HG03097 (cell line): ENCODE results near the gene OR6K2.

Experiments
- ATAC-seq: cut with Tn5 transposase; IDR thresholded peaks from one replicate; pipeline ENCODE4 v1.9.1; 2021; ENCODE audit not compliant: unreplicated experiment, low FRiP score

The OR6K2 gene

DNA sequence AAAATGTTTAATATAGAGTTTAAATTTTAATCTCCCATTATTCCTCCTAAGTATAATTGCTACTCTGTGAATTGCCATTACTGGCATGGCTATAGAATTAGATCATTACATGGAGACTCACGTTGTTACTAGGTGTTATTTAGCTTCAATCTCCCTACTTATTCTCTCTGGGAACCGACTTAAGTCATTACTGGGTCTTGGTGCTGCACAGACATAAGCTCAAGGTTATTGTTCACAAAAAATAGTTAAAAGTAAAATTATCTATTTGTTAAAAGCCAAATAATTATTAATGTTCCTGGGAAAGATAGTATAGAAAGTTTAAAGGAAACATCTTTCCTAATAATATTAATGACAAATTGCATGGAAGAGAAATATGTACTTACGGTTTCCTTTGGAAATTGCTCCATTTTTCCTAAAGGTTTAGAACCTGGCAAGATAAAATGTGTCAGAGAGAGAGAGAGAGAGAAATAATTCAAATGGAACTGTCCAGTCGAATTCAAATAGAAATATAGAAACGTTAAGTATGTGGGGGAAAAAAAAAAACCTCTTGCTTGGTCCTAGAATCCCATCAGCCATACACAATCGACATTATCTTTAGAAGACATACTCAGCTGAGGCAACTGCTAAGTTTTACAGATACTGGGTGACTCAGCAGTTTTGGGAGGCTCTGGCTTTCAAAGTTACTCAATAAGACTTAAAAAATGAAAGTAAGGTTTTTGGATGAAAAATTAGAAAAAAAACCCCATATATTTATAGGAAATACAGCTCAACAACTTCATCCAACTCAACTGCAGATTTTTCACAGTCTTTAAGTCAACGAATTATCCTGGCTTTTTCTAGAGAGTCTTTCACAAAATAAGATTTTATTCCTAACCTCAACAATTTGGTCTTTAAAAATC, 14.1 kb downstream of the OR6K2 start, which contains the start of gene SPTA1:
Gene SPTA1, minus strand, starts transcription at position 605 of the 899 bp plus-strand sequence. Its CDS starts 198 bp downstream, at position 407.
- ATAC-seq, result no peak

DNA sequence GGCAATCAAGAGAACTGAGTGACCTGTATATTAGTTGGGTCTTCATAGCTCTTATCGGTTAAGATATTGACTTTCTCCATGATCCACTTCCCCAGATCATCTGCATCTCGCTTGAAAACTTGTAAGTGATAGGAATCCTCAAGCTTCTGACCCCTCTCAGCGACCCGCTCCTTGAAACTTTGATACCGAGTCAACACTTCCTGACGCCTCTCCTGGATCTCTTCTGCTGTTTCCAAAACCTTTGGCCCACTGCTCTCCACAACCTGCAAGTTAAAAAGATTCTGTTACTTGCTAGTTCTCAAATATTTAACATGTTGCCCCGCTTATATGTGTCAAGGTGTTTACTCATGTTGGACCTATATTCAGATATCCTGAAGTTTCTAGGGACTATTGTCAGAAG, 15.4 kb downstream of the OR6K2 start:
- ATAC-seq, result no peak

DNA sequence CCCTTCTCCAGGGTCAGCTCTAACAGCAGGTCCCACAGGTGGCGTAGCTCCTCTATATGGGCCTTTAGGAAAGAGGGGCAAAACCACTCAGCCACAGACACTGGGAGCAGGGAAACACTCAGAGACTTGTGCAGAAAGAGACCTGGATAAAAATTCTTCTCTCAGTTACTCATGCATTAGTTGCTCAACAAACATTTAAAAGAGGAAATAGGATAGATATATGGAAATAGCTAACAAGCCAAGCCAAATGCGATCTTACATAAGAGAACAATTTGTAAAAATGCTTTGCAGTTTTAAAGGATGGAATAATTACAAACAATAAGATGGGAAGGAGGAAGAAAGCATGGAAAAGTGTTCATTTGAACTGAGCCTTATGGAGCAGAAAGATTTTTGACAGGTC, 18.8 kb downstream of the OR6K2 start:
- ATAC-seq, result no peak

DNA sequence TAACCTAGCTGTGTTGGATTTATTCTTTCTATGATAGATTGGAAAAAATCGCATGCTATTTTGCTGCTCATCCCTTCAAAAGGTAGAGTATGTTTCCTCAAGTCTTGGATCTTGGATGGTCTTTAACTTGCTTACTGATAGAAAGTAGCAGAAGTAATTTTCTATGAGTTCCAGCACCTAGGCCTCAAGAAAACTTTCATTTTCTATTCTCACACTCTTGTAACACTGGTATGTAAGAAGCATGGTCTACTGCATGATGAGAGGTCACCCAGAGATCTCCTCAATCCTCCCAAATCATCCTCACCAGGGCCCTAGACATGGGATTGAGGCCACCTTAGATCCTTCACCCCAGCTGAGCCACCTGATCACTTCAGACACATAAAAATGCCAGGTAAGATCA, 21.2 kb downstream of the OR6K2 start:
- ATAC-seq, result no peak

DNA sequence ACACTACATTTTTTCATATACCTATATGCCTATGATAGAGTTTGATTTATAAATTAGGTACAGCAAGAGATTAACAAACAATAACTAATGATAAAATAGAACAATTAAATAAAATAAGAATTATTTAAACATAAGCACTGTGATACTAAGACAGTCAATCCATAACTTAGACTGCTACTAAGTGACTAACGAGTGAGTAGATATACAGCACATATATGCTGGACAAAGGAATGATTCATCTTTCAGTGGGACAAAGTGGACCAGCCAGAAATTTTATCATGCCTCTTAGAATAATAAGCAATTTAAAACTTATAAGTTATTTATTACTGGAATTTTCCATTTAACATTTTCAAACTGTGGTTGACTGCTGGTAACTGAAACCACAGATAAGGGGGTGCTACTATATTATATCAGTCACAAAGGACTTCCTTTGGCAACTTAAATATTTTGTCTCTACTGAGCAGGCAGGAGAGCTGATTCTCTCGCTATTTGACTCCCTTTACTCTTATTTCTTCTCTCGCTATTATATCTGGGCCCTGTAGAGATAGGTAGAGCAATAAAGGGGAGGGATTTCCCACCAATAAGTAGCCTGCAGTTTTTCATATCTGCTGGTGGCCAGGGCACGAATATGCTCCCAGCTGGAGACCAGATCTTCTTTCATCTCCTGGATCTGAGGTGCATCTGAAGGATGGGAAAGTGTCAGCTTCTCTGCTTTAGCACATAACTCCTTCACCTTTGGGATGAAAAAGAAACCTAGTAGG, 24.7 kb downstream of the OR6K2 start:
- ATAC-seq, result no peak

DNA sequence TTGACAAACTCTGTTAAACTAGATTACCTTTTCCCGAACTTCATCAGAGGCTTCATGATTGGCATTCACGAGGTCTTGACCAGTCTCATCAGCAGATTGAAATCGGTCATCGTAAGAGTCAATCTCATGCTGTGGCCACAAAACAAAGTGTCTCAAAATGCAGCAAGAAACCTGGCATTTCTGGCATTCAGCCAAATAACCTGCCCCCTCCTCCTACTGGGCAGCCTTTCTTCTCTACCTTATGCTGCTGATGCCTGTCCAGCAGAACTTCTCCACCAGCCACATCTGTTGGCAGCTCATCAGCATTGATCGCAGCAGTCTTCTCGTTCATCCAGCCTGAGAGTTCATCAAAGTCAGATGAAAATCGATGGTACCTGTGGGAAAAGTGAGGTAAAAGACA, 26.1 kb downstream of the OR6K2 start:
- no peak for ATAC-seq

DNA sequence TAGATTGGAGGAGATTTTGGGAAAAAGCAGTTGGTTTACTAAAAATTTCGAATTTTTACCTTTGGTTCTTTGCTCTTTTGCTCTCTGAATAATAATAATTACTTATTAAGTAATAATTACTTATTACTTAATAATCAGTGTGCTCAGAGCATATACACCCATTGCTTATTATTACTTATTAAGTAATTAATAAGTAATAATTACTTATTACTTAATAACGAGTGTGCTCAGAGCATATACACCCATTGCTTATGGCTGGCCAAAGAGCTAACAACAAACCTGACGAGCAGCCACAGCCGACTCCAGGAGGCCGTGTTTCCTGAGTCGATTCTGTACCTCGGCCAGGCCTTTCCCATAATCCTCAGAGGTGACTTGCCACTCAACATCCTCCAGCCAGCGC, 34.4 kb downstream of the OR6K2 start:
- no peak for ATAC-seq

DNA sequence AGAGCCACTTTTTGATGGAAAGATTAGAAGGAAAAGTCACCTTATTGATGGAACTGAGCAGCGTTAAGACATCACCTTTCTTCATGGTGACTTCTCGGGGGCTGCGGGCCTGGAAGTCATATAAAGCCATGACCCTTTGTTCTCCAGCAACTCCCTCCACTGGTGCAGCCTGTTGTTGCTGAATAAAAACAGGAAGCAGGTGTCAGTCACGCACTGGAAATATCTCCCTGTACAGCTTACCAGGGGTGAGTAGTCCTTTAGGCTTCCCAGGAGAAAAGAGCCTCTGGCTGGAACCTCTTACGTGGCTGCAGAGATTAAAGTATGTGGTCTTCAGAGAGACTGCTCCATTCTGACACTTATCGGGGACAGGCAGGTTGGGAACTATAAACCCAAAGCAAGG, 45.9 kb downstream of the OR6K2 start:
- no peak for ATAC-seq

DNA sequence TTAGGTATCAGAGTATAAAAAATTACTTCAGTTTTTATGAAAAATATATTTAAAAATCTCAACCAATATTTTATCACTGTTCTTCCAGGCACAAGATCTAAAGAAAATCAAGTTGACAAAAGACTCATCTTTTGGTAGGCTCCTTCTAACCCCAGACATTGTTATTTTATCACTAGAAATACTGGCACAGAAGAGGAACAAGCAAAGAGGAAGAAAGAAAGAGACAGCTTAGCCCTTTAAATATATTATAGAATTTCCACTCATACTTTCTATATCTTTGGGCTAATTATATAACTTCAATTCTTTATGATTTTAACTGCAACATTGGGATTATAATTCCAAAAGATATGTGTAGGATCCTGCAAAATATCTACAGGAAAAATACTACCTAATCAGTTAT, 46.4 kb downstream of the OR6K2 start:
- ATAC-seq, result no peak

DNA sequence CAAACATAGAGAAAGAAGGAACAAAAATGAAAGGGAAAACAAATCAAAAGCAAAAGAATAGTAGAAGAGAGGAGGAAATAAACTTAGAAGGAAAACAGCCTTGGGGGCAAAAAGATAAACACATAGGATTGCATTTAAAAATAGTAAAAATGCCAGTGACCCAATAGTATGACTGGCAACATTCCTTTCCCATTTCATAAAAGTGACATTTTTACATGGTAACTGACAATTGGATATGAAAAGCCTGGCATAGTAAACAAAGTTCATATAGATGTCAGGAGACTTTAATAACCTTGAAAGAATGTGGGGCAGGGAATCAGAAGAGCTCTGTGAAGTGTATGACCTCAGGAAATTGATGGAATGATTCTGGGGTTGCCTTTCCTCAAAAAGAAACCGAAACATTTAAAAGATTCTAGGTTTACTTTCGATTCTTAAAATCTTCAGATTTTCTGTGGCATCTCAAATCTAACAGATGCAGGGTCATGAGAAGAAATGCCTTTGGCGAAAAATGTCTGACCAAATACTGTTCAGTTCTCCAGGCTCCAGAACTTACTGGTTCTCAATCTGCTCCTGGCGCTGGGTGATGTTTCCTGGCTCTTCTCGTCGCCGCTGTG, 47.6 kb downstream of the OR6K2 start:
- ATAC-seq, result no peak
